Thyroid gland (tissue), 4 donors: Measurements from ENCODE around the gene INPP4B.

ENCODE experiments used
- POLR2A ChIP-seq, 2 donors: fragments of 450-650 bp; IDR thresholded peaks; one replicate each; pipeline ENCODE4 v1.6.1; 2017; ENCODE audit warnings: antibody characterized with exemption in 2 of 2, mild to moderate bottlenecking in 2 of 2, moderate library complexity in 1 of 2
- TF ChIP-seq, protein P1 (sequence below), 6 experiments: fragments of 200-600 bp in 3 of 6; fragments of 450-650 bp in 3 of 6; sonication (generic) in 3 of 6; IDR thresholded peaks; one replicate each; pipeline ENCODE4 v1.5.1; 2016 to 2019; ENCODE audit warnings: antibody characterized with exemption in 6 of 6, mild to moderate bottlenecking in 2 of 6, inconsistent platforms in 1 of 6, moderate library complexity in 1 of 6

DNA sequence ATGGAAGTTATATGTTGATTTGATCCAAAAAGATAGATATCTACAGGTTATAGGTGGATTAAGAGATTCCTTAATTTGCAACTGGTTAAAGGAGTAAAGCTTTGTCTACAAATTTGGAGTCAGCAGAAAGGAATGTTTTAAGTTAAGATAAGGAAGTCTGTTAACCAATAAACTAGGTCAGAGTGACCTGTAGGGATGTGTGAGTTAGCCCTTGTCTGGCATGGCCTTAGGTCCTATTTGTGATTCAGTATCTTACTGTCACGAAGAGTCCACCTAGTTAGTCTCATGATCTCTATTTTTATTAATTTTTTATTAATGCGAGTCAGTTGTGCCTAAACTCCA lies 230.8 kb downstream of the INPP4B start:
- TF ChIP-seq, protein P1, sequence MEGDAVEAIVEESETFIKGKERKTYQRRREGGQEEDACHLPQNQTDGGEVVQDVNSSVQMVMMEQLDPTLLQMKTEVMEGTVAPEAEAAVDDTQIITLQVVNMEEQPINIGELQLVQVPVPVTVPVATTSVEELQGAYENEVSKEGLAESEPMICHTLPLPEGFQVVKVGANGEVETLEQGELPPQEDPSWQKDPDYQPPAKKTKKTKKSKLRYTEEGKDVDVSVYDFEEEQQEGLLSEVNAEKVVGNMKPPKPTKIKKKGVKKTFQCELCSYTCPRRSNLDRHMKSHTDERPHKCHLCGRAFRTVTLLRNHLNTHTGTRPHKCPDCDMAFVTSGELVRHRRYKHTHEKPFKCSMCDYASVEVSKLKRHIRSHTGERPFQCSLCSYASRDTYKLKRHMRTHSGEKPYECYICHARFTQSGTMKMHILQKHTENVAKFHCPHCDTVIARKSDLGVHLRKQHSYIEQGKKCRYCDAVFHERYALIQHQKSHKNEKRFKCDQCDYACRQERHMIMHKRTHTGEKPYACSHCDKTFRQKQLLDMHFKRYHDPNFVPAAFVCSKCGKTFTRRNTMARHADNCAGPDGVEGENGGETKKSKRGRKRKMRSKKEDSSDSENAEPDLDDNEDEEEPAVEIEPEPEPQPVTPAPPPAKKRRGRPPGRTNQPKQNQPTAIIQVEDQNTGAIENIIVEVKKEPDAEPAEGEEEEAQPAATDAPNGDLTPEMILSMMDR (IDR thresholded peaks at IDR 0.05) = no peak
- no peak for TF ChIP-seq POLR2A (IDR thresholded peaks at IDR 0.05)
